AG10803 (cell line): Measurements from ENCODE around the gene GPATCH4.

Source experiments
- DNase-seq: peaks from one replicate; pipeline ENCODE4 v3.0.0; 2010; ENCODE audit warnings: low read depth
- H3K4me3 ChIP-seq: 2 replicates; pipeline ENCODE4 v1.5.1; 2011; ENCODE audit warnings: mild to moderate bottlenecking, low read length, control low read depth
- CTCF ChIP-seq: conservative IDR thresholded peaks from 2 replicates; pipeline ENCODE4 v1.5.1; 2011; ENCODE audit warnings: mild to moderate bottlenecking, low read length, control low read depth, inconsistent platforms

The GPATCH4 gene

GRCh38 chr1:156595016-156595415 is 6.3 kb downstream of the GPATCH4 start:
- DNase-seq, result no peak
- no peak for TF ChIP-seq CTCF
- H3K4me3 ChIP-seq, result no peak overlapping the region

DNA sequence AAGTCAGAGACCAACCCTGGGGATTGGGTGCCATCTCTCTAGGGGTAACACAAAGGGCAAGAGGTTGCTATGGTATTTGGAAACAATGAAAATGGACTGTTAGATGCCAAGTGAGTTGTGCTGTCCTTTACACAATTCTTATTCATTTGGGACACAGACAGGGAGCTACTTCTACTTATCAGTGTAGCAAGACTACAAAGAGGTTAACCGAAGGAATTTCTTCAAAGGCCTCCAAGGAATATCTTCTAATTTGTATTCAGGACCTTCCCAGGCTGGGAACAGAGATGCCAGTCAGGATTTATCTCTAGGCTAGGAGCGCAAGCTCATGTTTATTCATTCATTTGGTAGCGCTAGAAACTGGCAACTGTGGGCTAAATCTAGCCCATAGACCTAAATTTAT is 7.1 kb downstream of the GPATCH4 start:
- TF ChIP-seq CTCF, result no peak
- no peak for DNase-seq
- no peak overlapping the region for H3K4me3 ChIP-seq

DNA sequence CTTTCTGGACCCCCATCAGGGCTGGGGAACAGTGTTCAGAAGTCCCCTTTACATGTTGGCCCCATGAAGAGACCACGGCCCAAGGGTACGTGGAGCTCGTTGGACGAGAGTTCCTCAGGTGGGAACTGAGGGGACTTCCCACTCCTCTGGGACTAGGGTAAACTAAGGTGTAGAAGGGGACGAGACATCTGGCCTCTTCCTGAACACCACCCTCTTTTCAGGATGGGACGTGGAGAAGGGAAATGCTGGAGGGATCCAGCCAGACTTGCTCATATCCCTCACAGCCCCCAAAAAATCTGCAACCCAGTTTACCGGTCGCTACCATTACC is 7.7 kb downstream of the GPATCH4 start:
- no peak for DNase-seq
- TF ChIP-seq CTCF, result no peak
- H3K4me3 ChIP-seq, result no peak overlapping the region

DNA sequence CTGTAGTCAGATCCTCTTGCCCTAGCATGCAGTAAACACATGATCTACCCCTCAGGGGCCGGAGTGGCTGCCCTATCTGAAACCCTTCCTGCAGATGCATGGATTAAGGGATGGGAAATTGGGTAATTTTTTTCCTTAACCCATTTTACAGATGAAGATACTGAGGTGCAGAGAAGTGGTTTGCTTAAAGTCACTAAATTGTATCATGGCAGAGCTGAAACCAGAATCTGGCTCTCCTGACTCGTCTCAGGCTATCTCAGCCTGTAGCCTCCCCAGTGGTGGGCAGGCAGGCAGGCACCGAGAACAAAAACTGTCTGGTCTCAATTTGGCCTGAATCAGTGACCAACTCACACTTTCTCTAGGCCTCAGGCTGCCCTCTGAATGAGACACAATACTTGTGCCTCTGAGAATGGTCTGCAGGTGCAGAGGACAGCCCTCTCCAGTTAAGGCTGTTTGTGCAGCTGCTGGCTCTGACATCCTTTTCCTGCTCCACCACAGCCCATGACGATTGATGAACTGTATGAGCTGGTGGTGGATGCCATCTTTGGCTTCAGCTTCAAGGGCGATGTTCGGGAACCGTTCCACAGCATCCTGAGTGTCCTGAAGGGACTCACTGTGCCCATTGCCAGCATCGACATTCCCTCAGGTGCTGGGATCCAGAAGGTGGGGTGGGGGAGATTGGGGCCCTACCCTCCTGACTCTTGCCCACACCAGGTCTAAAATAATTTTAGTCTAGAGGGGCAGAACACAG is 8.2 kb downstream of the GPATCH4 start:
- DNase-seq, result no peak
- H3K4me3 ChIP-seq, result no peak overlapping the region

DNA sequence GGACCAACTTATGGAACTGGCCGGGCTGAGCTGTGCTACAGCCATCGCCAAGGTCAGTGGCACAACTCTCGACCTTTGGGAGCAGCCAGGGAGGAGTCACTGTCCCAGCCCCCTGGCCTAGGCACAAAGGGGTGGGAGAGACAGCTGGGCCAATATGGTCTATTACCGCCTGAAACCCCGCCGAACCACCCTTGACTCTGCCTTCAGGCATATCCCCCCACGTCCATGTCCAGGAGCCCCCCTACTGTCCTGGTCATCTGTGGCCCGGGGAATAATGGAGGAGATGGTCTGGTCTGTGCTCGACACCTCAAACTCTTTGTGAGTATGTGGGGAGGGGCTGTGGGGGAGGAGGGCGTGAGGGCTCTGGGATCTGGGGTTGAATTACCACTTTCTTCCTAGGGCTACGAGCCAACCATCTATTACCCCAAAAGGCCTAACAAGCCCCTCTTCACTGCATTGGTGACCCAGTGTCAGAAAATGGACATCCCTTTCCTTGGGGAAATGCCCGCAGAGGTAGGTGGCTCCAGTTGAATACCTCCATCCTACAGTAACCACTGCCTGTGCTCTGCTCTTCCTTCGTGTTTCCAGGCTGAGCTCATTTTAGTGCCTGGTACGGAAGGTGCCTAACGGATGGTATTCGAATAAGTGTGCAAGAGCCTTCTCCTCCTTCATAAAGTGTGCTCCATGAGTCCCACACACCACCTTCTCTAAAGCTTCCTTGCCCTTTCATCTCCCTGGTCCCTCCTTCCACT is 8.9 kb downstream of the GPATCH4 start:
- TF ChIP-seq CTCF, result no peak
- H3K4me3 ChIP-seq, result peak overlapping the region; percentile 83

More for the DNA sequence above, 8.2 kb downstream of the GPATCH4 start:
- no peak for TF ChIP-seq CTCF

GRCh38 chr1:156591432-156592157 is 9.7 kb downstream of the GPATCH4 start, which contains the start of gene NAXE:
Gene NAXE, plus strand, starts transcription at chr1:156591776. Its CDS starts 29 bp downstream, at chr1:156591805.
- DNase-seq, result peak; percentile 39
- H3K4me3 ChIP-seq, result peak within 1 kb of the TSS; percentile 83
- no peak for TF ChIP-seq CTCF

More for the DNA sequence above, 8.9 kb downstream of the GPATCH4 start:
- no peak for DNase-seq

GRCh38 chr1:156591181-156591431 is 10.2 kb downstream of the GPATCH4 start:
- DNase-seq, result no peak
- H3K4me3 ChIP-seq, result peak overlapping the region; percentile 83
- TF ChIP-seq CTCF, result no peak
